Measurements from ENCODE around the gene PTK6.

DNA sequence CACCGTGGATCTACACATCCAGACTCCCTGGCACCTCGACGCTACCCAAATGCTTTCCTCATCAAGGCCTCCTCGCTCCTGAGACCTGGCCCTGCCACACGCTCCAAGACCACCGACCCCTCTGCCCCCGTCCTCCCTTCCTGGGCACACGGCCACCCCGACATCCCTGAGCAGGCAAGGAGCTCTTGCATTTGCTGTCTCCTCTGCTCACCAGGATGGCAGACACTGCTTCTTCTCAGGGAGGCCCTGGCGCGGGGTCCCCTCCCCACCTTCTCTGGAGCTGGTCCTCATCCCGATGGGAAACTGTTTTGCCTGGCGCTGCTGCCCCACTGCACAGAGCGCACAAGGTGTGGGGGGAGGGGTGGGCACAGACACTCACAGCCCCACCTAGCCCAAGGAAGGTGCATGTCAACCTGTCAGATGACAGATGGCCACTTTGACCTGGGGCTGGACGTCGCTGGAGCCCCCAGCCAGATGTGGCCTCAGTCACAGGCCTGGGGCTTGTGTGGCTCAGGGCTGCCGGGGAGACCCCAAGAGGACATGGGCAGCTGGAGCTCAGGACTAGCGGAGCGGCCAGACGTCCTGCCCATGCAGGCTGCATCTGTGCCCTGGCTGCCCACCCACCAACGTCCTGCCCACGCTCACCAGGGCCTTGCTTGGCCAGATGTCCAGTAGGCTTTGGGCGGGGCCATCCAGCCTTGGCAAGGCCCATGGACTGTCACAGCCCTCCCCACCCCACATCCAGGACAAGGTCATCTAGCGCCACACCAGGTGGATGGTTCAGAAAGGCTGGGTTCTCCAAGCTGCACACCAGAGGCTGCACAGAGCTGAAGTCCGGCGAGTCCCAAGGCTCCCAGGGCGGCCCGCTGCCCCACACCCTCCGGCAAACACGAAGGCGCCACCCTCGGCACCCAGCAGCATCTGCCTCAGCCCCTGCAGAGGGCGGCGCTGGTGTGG, 58.6 kb downstream of the PTK6 start:
- TF ChIP-seq RARB (CRISPR knock-in tag; IDR thresholded peaks at IDR 0.05) (no peak), ESRRG (CRISPR knock-in tag; IDR thresholded peaks at IDR 0.05) (no peak), BACH2 (CRISPR knock-in tag; IDR thresholded peaks at IDR 0.05; ENCODE audit: borderline replicate concordance) (no peak), PPARA (CRISPR knock-in tag; IDR thresholded peaks at IDR 0.05; ENCODE audit: borderline replicate concordance) (no peak), ZNF8 (CRISPR knock-in tag; IDR thresholded peaks at IDR 0.05) (no peak), TOX (CRISPR knock-in tag; IDR thresholded peaks at IDR 0.05; ENCODE audit: borderline replicate concordance) (no peak)
- TF ChIP-seq, protein P1, sequence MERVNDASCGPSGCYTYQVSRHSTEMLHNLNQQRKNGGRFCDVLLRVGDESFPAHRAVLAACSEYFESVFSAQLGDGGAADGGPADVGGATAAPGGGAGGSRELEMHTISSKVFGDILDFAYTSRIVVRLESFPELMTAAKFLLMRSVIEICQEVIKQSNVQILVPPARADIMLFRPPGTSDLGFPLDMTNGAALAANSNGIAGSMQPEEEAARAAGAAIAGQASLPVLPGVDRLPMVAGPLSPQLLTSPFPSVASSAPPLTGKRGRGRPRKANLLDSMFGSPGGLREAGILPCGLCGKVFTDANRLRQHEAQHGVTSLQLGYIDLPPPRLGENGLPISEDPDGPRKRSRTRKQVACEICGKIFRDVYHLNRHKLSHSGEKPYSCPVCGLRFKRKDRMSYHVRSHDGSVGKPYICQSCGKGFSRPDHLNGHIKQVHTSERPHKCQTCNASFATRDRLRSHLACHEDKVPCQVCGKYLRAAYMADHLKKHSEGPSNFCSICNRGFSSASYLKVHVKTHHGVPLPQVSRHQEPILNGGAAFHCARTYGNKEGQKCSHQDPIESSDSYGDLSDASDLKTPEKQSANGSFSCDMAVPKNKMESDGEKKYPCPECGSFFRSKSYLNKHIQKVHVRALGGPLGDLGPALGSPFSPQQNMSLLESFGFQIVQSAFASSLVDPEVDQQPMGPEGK (CRISPR knock-in tag; IDR thresholded peaks at IDR 0.05; ENCODE audit: borderline replicate concordance) = no peak
- TF ChIP-seq, protein P2, sequence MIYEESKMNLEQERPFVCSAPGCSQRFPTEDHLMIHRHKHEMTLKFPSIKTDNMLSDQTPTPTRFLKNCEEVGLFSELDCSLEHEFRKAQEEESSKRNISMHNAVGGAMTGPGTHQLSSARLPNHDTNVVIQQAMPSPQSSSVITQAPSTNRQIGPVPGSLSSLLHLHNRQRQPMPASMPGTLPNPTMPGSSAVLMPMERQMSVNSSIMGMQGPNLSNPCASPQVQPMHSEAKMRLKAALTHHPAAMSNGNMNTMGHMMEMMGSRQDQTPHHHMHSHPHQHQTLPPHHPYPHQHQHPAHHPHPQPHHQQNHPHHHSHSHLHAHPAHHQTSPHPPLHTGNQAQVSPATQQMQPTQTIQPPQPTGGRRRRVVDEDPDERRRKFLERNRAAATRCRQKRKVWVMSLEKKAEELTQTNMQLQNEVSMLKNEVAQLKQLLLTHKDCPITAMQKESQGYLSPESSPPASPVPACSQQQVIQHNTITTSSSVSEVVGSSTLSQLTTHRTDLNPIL (CRISPR knock-in tag; IDR thresholded peaks at IDR 0.05; ENCODE audit: low read depth) = no peak
